HCT116 (cell line): Measurements from ENCODE around the gene ZFR2. TPM values are rescaled to one million over a fixed set of nuclear protein-coding genes. Genes with fewer than 3 reads are reported as not detected.

Source experiments
- ATAC-seq: fragments of 200-7000 bp; cut with Tn5 transposase; 2 replicates; pipeline ENCODE4 v1.9.1; 2020; ENCODE audit warnings: mild to moderate bottlenecking, moderate library complexity
- BruUV-seq: library from RNA; stranded (reverse); fragments of 400-500 nt; replicated peaks from 2 replicates; lab custom pipeline; 2021; lab: Mats Ljungman, UMichigan
- CTCF ChIA-PET: fragments of 300-600 bp; sonication (Branson Sonifier 250); formaldehyde crosslinking; loops from one replicate; lab custom pipeline; 2021; ENCODE audit warnings: antibody characterized with exemption; lab: Charles Lee
- POLR2A ChIA-PET: fragments of 300-600, 350-600 bp; sonication (Branson Sonifier 250); formaldehyde crosslinking; loops from one replicate; lab custom pipeline; 2021; ENCODE audit warnings: antibody characterized with exemption; lab: Charles Lee
- RAD21 ChIA-PET, 2 experiments: fragments of 300-600 bp; sonication (Branson Sonifier 250); formaldehyde crosslinking; loops; one replicate each; lab custom pipeline; 2023; ENCODE audit warnings: low total read pairs in 2 of 2; ENCODE audit not compliant: uncharacterized antibody in 2 of 2, unreplicated experiment in 2 of 2, low non-redundant PET in 1 of 2; lab: Charles Lee
- DNase-seq: peaks from one replicate; pipeline ENCODE4 v3.0.0-alpha.2; 2010; ENCODE audit warnings: low read depth, low spot score
- H2AFZ ChIP-seq: fragments of 200-600 bp; shearing (Covaris generic), sonication (generic); 2 replicates; pipeline ENCODE4 v1.6.1; 2017; ENCODE audit warnings: low read depth, mixed run types, mixed read lengths, antibody characterized with exemption, low read length; ENCODE audit not compliant: poor library complexity, severe bottlenecking
- H3K27ac ChIP-seq: 2 replicates; pipeline ENCODE4 v1.5.1; 2012; ENCODE audit warnings: low read depth, low read length
- H3K27me3 ChIP-seq: fragments of 200-600 bp; sonication (generic); 2 replicates; pipeline ENCODE4 v1.6.1; 2016; ENCODE audit warnings: mixed run types, low read length, mixed read lengths; ENCODE audit not compliant: insufficient read depth
- H3K36me3 ChIP-seq, 2 experiments: fragments of 200-500 bp in 1 of 2; fragments of 200-600 bp in 1 of 2; sonication (Bioruptor generic) in 1 of 2; sonication (generic) in 1 of 2; 2 replicates each; pipeline versions ENCODE4 v1.5.1 to v1.6.1; 2014 to 2016; ENCODE audit warnings: low read length in 2 of 2, inconsistent platforms in 1 of 2, mixed read lengths in 1 of 2, mixed run types in 1 of 2; ENCODE audit not compliant: insufficient read depth in 2 of 2, control insufficient read depth in 1 of 2
- H3K4me1 ChIP-seq, 2 experiments: fragments of 200-600 bp in 1 of 2; sonication (generic) in 1 of 2; 2 replicates each; pipeline versions ENCODE4 v1.5.1 to v1.6.1; 2012 to 2017; ENCODE audit warnings: low read length in 2 of 2, inconsistent platforms in 1 of 2, mild to moderate bottlenecking in 1 of 2, mixed read lengths in 1 of 2, mixed run types in 1 of 2, moderate library complexity in 1 of 2; ENCODE audit not compliant: insufficient read depth in 2 of 2, control insufficient read depth in 1 of 2
- H3K4me2 ChIP-seq: fragments of 200-600 bp; sonication (generic); 2 replicates; pipeline ENCODE4 v1.6.1; 2017; ENCODE audit warnings: mixed run types, low read length, mixed read lengths
- H3K4me3 ChIP-seq, 2 experiments: fragments of 200-600 bp in 1 of 2; sonication (generic) in 1 of 2; replicated peaks in 1 of 2; 2 replicates each; pipeline ENCODE4 v1.5.1; 2011 to 2016; ENCODE audit warnings: low read length in 2 of 2, control low read depth in 1 of 2, low read depth in 1 of 2, mild to moderate bottlenecking in 1 of 2, mixed read lengths in 1 of 2, mixed run types in 1 of 2
- H3K79me2 ChIP-seq: fragments of 200-600 bp; sonication (generic); 2 replicates; pipeline ENCODE4 v1.6.1; 2017; ENCODE audit warnings: mild to moderate bottlenecking, mixed run types, low read length, moderate library complexity, mixed read lengths; ENCODE audit not compliant: insufficient read depth
- H3K9ac ChIP-seq: fragments of 200-600 bp; sonication (generic); 2 replicates; pipeline ENCODE4 v1.6.1; 2016; ENCODE audit warnings: low read length, mixed read lengths
- H3K9me2 ChIP-seq: fragments of 200-600 bp; sonication (generic), shearing (Covaris generic); 2 replicates; pipeline ENCODE4 v1.6.1; 2017; ENCODE audit warnings: mixed run types, mild to moderate bottlenecking, moderate library complexity; ENCODE audit not compliant: insufficient read depth
- H3K9me3 ChIP-seq, 2 experiments: fragments of 200-500 bp in 1 of 2; fragments of 200-600 bp in 1 of 2; sonication (Bioruptor generic) in 1 of 2; sonication (generic) in 1 of 2; 2 replicates each; pipeline ENCODE4 v1.6.1; 2014 to 2017; ENCODE audit warnings: low read length in 2 of 2, mixed read lengths in 2 of 2, inconsistent platforms in 1 of 2, low read depth in 1 of 2, mild to moderate bottlenecking in 1 of 2, mixed run types in 1 of 2, moderate library complexity in 1 of 2; ENCODE audit not compliant: control insufficient read depth in 1 of 2, insufficient read depth in 1 of 2
- H4K20me1 ChIP-seq: fragments of 200-600 bp; sonication (generic), shearing (Covaris generic); 2 replicates; pipeline ENCODE4 v1.6.1; 2017; ENCODE audit warnings: mixed run types, mild to moderate bottlenecking, moderate library complexity; ENCODE audit not compliant: insufficient read depth
- ATF3 ChIP-seq: IDR thresholded peaks from 2 replicates; pipeline ENCODE4 v1.6.1; 2012
- CBX3 ChIP-seq: IDR thresholded peaks from 2 replicates; pipeline ENCODE4 v1.6.1; 2012; ENCODE audit warnings: low read depth
- CTCF ChIP-seq, 3 experiments: fragments of 200-600 bp in 1 of 3; sonication (generic) in 1 of 3; IDR thresholded peaks in 2 of 3; conservative IDR thresholded peaks in 1 of 3; 2 replicates each; pipeline ENCODE4 v1.5.1; 2012 to 2017; ENCODE audit warnings: low read depth in 2 of 3, low read length in 2 of 3, antibody characterized with exemption in 1 of 3, borderline replicate concordance in 1 of 3, control low read depth in 1 of 3, mild to moderate bottlenecking in 1 of 3, mixed read lengths in 1 of 3, mixed run types in 1 of 3, moderate library complexity in 1 of 3; ENCODE audit not compliant: insufficient read depth in 1 of 3
- EGR1 ChIP-seq: IDR thresholded peaks from 2 replicates; pipeline ENCODE4 v1.6.1; 2012; ENCODE audit warnings: low read depth
- ELF1 ChIP-seq: IDR thresholded peaks from 2 replicates; pipeline ENCODE4 v1.6.1; 2012; ENCODE audit warnings: low read depth, borderline replicate concordance
- EZH2 ChIP-seq: fragments of 200-600 bp; sonication (generic); IDR thresholded peaks from 2 replicates; pipeline ENCODE4 v1.6.1; 2017; ENCODE audit warnings: antibody characterized with exemption, mixed run types
- FOSL1 ChIP-seq: IDR thresholded peaks from 2 replicates; pipeline ENCODE4 v1.6.1; 2012; ENCODE audit warnings: low read depth
- POLR2A ChIP-seq: IDR thresholded peaks from 2 replicates; pipeline ENCODE4 v1.7.0; 2011; ENCODE audit warnings: borderline replicate concordance; ENCODE audit not compliant: insufficient read depth, insufficient read length; ENCODE audit errors: extremely low read depth
- POLR2AphosphoS5 ChIP-seq: IDR thresholded peaks from 2 replicates; pipeline ENCODE4 v1.6.1; 2011; ENCODE audit warnings: mild to moderate bottlenecking, low read depth, low read length, moderate library complexity
- REST ChIP-seq: IDR thresholded peaks from 2 replicates; pipeline ENCODE4 v1.6.1; 2012; ENCODE audit warnings: low read depth
- SRF ChIP-seq: IDR thresholded peaks from 2 replicates; pipeline ENCODE4 v1.6.1; 2012; ENCODE audit warnings: low read depth
- YY1 ChIP-seq: IDR thresholded peaks from 2 replicates; pipeline ENCODE4 v1.6.1; 2011; ENCODE audit warnings: low read length, low read depth, moderate library complexity, mild to moderate bottlenecking; ENCODE audit not compliant: insufficient replicate concordance; ENCODE audit errors: extremely low read depth
- ZFX ChIP-seq: fragments of 450-650 bp; IDR thresholded peaks from 2 replicates; pipeline ENCODE4 v1.6.1; 2017
- intact Hi-C: fragments of 100-400 bp; cut with micrococcal nuclease; formaldehyde crosslinking; loops from 2 replicates; pipeline ENCODE4 v1.10.0; 2022
- total RNA-seq: library from RNA; stranded (reverse); gene quantifications from one replicate; pipeline ENCODE4 v1.2.1, GENCODE V29; 2021; ENCODE audit not compliant: unreplicated experiment

The ZFR2 gene
- total RNA-seq, 1 experiment from 2014 or later: 0.34 TPM

GRCh38 chr19:3761382-3762129 is 107.3 kb downstream of the ZFR2 start, which contains the start of gene APBA3 (continued):
- TF ChIP-seq REST (no peak), POLR2A (peak; percentile 54)
- TF ChIP-seq, all 23 proteins: peak for 7

GRCh38 chr19:3760871-3761361 is 107.9 kb downstream of the ZFR2 start:
- ChIA-PET POLR2A (interaction anchor here (0.7 to 2.2 kb wide), 3 partner anchors 22 to 61 kb away, joined by 3 to 10 read pairs (median 6); no protein-coding TSS in a partner anchor), CTCF (interaction anchor here (1.2 to 2.4 kb wide), 5 partner anchors 14 to 88 kb away, joined by 3 to 20 read pairs (median 4); no protein-coding TSS in a partner anchor), RAD21 (interaction anchor here in 1 of 2 experiments (1.6 kb wide), 1 partner anchor 89 kb away, joined by 3 read pairs; no protein-coding TSS in a partner anchor)
- H3K36me3 ChIP-seq: peaks cover 2 to 14% of the 10 kb centered on the region in 2 experiments; a peak in 1 of 4 replicates
- H3K9me3 ChIP-seq: no peaks in the 10 kb centered on the region
- H3K4me2 ChIP-seq: peak overlapping the region; percentile 86
- no peaks in the 10 kb centered on the region for H3K9me2 ChIP-seq
- intact Hi-C loops: loop anchor here (5.0 kb wide), 1 partner anchor 61 kb away; no protein-coding TSS in a partner anchor
- BruUV-seq: TSS peak; percentile 77
- no peaks in the 10 kb centered on the region for H3K27me3 ChIP-seq
- no peak overlapping the region for H2AFZ ChIP-seq
- H3K4me3 ChIP-seq: peak overlapping the region; percentile 77 to 99
- DNase-seq: no peak
- peak overlapping the region; percentile 93 for H3K27ac ChIP-seq
- H4K20me1 ChIP-seq: no peaks in the 10 kb centered on the region
- peak overlapping the region; percentile 85 for H3K9ac ChIP-seq
- peaks cover 6 to 14% of the 10 kb centered on the region in 2 experiments; a peak in 2 of 4 replicates for H3K4me1 ChIP-seq
- peaks cover 32% of the 10 kb centered on the region for H3K79me2 ChIP-seq
- no peak for ATAC-seq
- TF ChIP-seq SRF: no peak
- no peak for TF ChIP-seq POLR2A
- no peak for TF ChIP-seq ZFX
- no peak for TF ChIP-seq CTCF (IDR thresholded peaks at IDR 0.05 in 2 of 3, conservative IDR thresholded peaks at IDR 0.05 in 1 of 3; ENCODE audit: borderline replicate concordance in 1 of 3, insufficient read depth in 1 of 3, low read depth in 2 of 3, low read length in 2 of 3)
- TF ChIP-seq ELF1: no peak
- TF ChIP-seq YY1: no peak
- TF ChIP-seq REST: no peak
- no peak for TF ChIP-seq FOSL1
- TF ChIP-seq EZH2: no peak
- no peak for TF ChIP-seq CBX3
- no peak for TF ChIP-seq EGR1
- TF ChIP-seq ATF3: no peak
- TF ChIP-seq POLR2AphosphoS5: no peak
